ENCODE results near the gene CASD1. TPM values are rescaled to one million over a fixed set of nuclear protein-coding genes. Genes with fewer than 3 reads are reported as not detected.

CASD1 gene
- total RNA-seq, 1 donor from 2014 or later = 14.6 TPM

DNA sequence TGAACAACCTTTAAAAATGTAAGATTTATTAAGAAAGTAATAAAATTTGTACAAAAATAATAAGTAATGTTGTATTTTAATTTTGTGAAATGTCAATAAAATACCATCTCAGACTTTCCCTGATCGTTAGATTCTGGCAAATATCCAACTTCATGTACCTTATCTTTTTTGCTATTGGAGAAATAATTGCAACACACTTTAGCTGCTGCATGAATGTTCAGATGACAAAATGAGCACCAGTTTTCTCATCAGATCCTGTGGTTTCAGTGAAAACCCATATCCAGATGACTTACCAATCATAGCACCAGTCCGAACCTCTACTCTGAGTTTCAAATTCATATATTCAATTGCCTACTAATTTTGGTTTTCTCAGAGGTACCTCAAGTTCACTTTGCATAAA lies 69.9 kb downstream of the CASD1 start:
- intact Hi-C loops (cut with micrococcal nuclease) = no loop called here

DNA sequence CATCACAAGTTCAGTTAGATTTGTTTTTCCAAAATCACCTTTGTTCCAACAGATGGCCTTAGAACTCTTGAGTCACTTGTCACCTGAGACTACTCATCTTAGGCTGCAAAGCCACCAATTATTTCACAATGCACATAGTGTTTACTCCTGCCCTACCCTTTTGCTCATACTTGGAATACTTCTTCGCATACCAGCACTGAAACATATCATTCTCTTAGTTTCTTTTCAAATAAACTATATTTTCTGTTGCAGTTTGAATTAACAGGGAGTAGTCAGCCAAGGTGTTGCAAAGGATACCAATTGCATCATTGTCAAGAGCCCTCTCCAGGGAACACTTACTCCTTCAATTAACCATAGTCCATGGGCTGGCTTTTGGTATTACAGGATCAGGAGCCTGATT lies 71.0 kb downstream of the CASD1 start:
- intact Hi-C loops (cut with micrococcal nuclease) = no loop called here

DNA sequence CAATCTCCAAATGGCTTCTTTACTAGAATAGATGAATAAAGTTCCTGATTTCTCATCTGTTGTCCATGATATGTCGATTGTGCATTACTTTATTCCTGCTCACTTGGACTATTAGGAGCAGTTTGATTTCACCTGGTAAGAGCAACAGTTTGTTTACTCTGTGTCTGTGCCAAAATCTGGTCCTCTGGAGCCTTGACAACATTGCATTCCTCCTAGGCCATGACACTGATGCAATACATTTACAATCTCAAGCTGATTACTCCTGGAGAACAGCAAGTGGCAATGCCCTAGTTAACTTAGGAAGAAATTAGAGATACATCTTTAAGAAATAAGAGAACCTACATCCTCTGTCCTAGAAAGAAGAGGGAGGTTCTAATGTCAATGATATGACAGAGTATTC lies 74.5 kb downstream of the CASD1 start:
- intact Hi-C loops (cut with micrococcal nuclease) = no loop called here

DNA sequence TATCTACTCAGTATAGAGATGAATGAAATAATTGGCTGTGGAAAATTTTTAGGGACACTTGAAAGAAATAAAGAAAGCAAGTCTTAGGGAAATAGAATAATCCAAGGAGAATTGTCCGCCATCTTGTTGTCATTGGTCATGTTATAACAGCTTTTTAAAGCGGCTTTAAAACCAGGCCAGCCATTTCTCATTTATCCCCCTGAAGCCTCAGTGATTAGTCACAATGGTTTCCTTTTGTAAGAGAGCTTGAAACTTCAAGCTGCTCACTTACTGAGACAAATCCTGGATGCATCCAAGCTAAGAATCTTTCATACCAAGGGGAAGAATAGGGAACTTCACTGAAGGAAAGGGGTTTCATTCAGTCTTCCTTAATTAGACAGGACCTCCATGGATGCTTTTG lies 78.5 kb downstream of the CASD1 start:
- intact Hi-C loops (cut with micrococcal nuclease) = no loop called here

DNA sequence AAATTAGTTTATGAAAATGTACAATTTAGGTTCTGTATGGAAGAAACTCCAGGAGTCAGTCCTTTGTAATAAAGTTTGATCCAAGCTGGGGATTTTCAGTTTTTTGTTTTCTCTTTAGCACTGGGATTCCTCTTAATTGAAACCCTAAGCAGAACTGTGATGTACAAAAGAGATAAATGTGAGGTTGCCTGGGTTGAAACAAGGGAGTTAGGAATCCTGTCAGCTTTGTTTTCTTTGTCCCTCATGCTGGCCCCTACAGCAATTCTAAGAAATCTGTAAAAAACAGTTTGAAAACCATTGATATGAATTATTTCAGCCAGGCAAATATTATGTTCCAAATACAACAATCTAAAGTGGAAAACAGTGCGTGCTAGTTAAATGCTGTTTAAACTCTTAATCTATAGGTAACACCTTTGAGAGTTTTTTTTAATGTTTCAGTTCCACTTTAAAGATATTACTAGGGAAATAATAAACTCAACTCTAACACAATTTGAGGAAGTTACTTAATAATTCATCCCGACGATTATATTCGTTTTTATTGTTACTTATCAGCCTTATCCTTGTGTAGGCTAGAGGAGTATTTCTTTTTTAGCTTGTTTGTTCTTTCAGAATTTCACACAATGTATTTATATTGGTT lies 81.0 kb downstream of the CASD1 start:
- intact Hi-C loops (cut with micrococcal nuclease) = no loop called here

DNA sequence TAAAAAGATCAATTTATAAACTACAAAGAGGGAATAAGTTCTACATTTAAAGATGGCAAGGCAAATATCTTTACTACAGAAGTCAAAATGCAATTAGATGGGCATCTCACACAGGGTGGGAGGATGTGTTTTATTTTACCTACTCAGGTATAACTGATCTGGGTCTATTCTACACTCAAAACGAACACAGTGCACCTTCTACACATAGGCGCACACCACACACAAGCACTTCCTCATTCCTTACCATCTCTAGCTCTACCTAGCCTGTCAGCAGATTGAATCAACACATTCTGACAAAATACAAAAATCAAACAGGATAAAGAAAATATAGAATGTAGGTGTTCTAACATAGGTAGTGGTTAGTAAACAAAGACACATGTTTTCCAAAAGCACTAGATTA lies 81.6 kb downstream of the CASD1 start:
- intact Hi-C loops (cut with micrococcal nuclease) = no loop called here

DNA sequence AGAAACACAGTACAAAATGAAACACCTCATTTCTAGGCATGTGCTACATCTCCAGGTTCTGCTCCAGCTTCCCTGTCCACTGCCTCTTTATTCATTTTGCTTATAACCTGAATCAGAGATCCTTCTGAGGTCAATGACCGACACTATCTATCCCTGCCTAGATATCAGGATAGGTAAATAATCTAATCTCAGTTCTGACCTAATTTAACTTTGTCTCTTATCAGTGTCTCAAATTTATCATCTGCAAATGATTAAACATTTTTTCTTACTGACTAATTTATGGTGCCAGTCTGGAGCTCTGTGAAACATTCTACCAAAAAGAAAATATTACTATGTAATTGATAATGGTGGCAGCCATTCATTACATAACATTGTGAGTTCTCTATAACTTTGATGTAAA lies 85.3 kb downstream of the CASD1 start:
- intact Hi-C loops (cut with micrococcal nuclease) = no loop called here

DNA sequence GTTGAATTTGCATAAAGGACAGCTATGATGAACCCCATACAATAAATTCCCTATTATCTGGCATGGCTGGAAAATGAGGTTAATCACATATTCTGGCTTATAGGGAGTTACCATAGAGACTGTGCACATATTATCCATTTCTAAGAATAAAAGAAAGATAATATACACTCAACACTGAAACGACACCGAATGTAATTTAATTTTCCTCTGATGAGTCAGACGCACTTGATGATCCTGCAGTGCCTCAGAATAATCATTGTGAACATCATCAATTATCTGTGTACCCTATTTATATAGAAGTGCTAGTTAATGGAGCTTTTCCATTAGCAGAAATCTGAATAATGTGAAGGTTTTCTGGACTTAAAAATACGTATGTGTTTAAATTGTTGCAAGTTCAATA lies 86.1 kb downstream of the CASD1 start:
- intact Hi-C loops (cut with micrococcal nuclease) = no loop called here

DNA sequence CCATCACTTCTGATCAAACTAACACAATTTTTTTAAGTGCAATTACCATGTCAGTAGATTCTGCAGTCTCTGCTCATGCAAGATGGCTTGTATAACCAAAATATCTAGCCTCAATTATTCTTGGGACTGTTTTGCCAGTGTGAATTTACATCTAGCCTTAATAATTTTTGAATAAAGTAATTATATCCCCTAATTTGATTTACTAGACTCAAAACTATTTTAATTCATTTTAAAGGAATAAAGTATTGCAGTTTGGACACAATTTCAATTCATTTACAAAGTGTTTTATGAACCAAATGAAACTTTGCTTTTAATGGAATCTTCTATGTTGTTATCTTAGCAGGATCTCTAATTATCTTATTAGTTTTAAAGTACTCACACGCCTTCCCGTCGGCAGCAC lies 90.7 kb downstream of the CASD1 start:
- intact Hi-C loops (cut with micrococcal nuclease) = no loop called here

DNA sequence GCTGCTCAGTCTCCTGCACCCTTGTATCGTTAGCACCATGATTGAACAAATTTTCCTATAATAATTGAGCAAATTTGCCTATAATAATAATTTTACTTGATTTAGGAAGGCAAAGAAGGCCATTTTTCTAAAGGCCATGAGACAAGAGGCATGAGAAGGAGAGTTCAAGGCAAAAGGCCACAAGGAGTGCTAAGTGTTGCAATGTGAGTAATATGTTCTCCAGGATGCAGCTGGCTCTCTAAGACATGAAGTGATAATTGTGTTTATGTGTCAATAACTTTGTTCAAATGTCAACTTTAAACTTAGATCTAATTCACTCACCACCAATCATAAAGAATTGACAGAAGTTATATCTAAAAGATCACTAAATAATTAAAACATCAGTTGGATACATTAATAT lies 92.6 kb downstream of the CASD1 start:
- intact Hi-C loops (cut with micrococcal nuclease) = no loop called here

DNA sequence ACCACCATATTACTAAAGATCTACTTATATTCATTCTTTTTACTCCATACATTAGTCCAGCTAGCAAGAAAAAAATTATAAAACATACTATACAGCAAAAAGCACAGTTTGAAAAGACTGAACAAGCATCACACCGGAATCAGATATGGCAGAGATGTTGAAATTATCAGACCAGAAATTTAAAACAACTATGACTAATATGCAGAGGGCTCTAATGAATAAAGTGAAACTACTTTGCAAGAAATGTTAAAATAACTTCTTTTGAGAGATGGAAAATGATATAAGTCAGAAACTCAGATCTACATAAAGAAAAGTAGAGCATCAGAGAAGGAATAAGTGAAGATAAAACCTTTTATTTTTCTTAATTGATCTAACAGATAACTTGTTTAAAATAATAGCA lies 95.4 kb downstream of the CASD1 start:
- intact Hi-C loops (cut with micrococcal nuclease) = no loop called here

Other genes starting within 250 kb of the CASD1 start
- gene COL1A2, start 114.9 kb upstream of the CASD1 start, total RNA-seq = 3.9 and 4.6 TPM in 2 replicates
- gene SGCE, start 146.3 kb downstream of the CASD1 start, total RNA-seq = 0.32 and 0.46 TPM in 2 replicates

Measured in T-helper 1 cell treated with Interleukin-12 subunit alpha and Interleukin-12 subunit beta and Interleukin-4 antibody, amounts not matched to agents 30 ng/mL and 1 ng/mL, for 36 hours (primary cell).